Vagina (tissue), 2 donors: ENCODE results near the gene IDE. TPM values are rescaled to one million over a fixed set of nuclear protein-coding genes. Genes with fewer than 3 reads are reported as not detected.
"Not testable (repeated sequence)": the region's sequence is repeated elsewhere in the genome, so short reads cannot be mapped to it uniquely, and the experiment has no call there.

Experiments
- DNase-seq, 2 donors: peaks; one replicate each; pipeline ENCODE4 v3.0.0-alpha.2; 2017; ENCODE audit errors: extremely low spot score in 2 of 2
- H3K27ac ChIP-seq: fragments of 200-600 bp; sonication (generic); one replicate; pipeline ENCODE4 v1.5.1; 2019
- H3K27me3 ChIP-seq: fragments of 200-600 bp; sonication (generic); one replicate; pipeline ENCODE4 v1.5.1; 2019
- H3K36me3 ChIP-seq, 2 donors: fragments of 200-600 bp; sonication (generic); one replicate each; pipeline ENCODE4 v1.5.1; 2017 to 2019
- H3K4me1 ChIP-seq: fragments of 200-600 bp; sonication (generic); one replicate; pipeline ENCODE4 v1.5.1; 2019
- H3K4me3 ChIP-seq, 2 donors: fragments of 200-600 bp; sonication (generic); 1 replicate in 1 of 2; 2 replicates in 1 of 2; pipeline ENCODE4 v1.5.1; 2016 to 2019
- H3K9me3 ChIP-seq: fragments of 200-600 bp; sonication (generic); one replicate; pipeline ENCODE4 v1.5.1; 2019
- POLR2A ChIP-seq, 2 donors: fragments of 450-650 bp; IDR thresholded peaks; one replicate each; pipeline ENCODE4 v1.6.1; 2017; ENCODE audit warnings: antibody characterized with exemption in 2 of 2, mild to moderate bottlenecking in 2 of 2, moderate library complexity in 2 of 2
- POLR2AphosphoS5 ChIP-seq, 2 donors: sonication (generic); formaldehyde crosslinking; IDR thresholded peaks; one replicate each; pipeline ENCODE4 v1.9.0; 2017; ENCODE audit warnings: antibody characterized with exemption in 2 of 2, mild to moderate bottlenecking in 2 of 2, low read depth in 1 of 2; ENCODE audit not compliant: insufficient read depth in 1 of 2
- intact Hi-C: fragments of 100-400 bp; cut with DNase I; formaldehyde crosslinking; loops from one replicate; pipeline ENCODE4 v1.15.1; 2023
- total RNA-seq: library from RNA; depleted of rRNA; stranded (reverse); fragments of >200 nt; gene quantifications from one replicate; pipeline ENCODE4 v1.2.3, GENCODE V29; 2016
- TF ChIP-seq, protein P1 (sequence below), 3 experiments: fragments of 450-650 bp in 2 of 3; fragments of 200-600 bp in 1 of 3; sonication (generic) in 1 of 3; IDR thresholded peaks; one replicate each; pipeline ENCODE4 v1.5.1; 2017 to 2019; ENCODE audit warnings: antibody characterized with exemption in 3 of 3, mild to moderate bottlenecking in 2 of 3, moderate library complexity in 2 of 3

IDE gene
- total RNA-seq, 1 donor from 2014 or later = 22.3 TPM

DNA sequence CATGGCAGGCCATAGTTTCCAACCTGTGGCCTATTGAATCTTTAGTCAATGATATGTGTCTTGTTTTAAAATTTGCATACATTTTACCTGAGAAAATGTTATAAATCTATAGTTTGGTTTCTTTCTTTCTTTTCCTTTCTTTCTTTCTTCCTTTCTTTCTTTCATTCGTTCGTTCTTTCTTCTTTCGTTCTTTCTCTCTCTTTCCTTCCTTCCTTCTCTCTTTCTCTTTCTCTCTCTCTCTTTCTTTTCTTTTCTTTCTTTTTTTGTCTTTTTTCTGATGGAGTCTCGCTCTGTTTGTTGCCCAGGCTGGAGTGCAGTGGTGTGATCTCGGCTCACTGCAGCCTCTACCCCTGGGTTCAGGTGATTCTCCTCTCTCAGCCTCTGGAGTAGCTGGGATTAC lies 133.3 kb downstream of the IDE start:
- Histone ChIP-seq H3K27me3 (no peaks in the 10 kb centered on the region), H3K4me1 (no peaks in the 10 kb centered on the region), H3K4me3 (no peak overlapping the region), H3K27ac (no peak overlapping the region), H3K36me3 (no peaks in the 10 kb centered on the region), H3K9me3 (no peaks in the 10 kb centered on the region)
- TF ChIP-seq POLR2A (IDR thresholded peaks at IDR 0.05) (no peak), POLR2AphosphoS5 (IDR thresholded peaks at IDR 0.05; ENCODE audit: insufficient read depth in 1 of 2, low read depth in 1 of 2) (no peak)
- TF ChIP-seq, protein P1, sequence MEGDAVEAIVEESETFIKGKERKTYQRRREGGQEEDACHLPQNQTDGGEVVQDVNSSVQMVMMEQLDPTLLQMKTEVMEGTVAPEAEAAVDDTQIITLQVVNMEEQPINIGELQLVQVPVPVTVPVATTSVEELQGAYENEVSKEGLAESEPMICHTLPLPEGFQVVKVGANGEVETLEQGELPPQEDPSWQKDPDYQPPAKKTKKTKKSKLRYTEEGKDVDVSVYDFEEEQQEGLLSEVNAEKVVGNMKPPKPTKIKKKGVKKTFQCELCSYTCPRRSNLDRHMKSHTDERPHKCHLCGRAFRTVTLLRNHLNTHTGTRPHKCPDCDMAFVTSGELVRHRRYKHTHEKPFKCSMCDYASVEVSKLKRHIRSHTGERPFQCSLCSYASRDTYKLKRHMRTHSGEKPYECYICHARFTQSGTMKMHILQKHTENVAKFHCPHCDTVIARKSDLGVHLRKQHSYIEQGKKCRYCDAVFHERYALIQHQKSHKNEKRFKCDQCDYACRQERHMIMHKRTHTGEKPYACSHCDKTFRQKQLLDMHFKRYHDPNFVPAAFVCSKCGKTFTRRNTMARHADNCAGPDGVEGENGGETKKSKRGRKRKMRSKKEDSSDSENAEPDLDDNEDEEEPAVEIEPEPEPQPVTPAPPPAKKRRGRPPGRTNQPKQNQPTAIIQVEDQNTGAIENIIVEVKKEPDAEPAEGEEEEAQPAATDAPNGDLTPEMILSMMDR (IDR thresholded peaks at IDR 0.05) = no peak
- DNase-seq = no peak
- intact Hi-C loops = no loop called here

DNA sequence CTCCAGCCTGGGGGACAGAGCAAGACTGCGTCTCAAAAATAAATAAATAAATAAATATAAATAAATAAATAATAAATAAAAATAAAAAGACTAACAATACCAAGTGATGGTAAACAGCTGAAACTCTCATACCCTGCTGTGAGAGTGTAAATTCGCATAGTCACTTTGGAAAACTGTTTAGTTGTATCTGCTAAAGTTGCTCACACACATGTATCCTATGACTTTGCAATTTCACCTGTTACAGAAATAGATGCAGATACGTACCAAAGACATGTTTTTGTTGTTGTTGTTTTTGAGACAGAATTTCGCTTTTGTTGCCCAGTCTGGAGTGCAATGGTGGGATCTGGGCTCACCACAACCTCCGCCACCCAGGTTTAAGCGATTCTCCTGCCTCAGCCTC lies 135.7 kb downstream of the IDE start:
- no peak overlapping the region for H3K4me3 ChIP-seq
- H3K9me3 ChIP-seq = no peaks in the 10 kb centered on the region
- H3K36me3 ChIP-seq = no peaks in the 10 kb centered on the region
- TF ChIP-seq POLR2AphosphoS5 (IDR thresholded peaks at IDR 0.05; ENCODE audit: insufficient read depth in 1 of 2, low read depth in 1 of 2) (no peak), POLR2A (IDR thresholded peaks at IDR 0.05) (no peak)
- TF ChIP-seq, protein P1 (IDR thresholded peaks at IDR 0.05) = no peak
- no peaks in the 10 kb centered on the region for H3K27me3 ChIP-seq
- DNase-seq = no peak
- H3K4me1 ChIP-seq = no peaks in the 10 kb centered on the region
- H3K27ac ChIP-seq = no peak overlapping the region
- intact Hi-C loops = no loop called here

DNA sequence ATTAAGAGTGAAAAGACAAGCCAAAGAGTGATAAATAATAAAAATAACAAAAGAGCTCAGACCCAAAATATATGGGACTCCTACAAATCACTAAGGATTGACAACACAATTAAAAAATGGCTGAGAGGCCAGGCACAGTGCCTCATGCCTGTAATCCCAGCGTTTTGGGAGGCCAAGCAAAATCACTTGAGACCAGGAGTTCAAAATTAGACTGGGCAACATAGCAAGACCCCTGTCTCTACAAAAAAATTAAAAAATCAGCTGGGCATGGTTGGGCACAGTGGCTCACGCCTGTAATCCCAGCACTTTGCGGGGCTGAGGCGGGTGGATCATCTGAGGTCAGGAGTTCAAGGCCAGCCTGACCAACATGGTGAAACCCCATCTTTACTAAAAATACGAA lies 137.3 kb downstream of the IDE start:
- intact Hi-C loops = no loop called here
- DNase-seq = no peak
- H3K9me3 ChIP-seq = no peaks in the 10 kb centered on the region
- TF ChIP-seq, protein P1 (IDR thresholded peaks at IDR 0.05) = no peak
- TF ChIP-seq POLR2A (IDR thresholded peaks at IDR 0.05) (no peak), POLR2AphosphoS5 (IDR thresholded peaks at IDR 0.05; ENCODE audit: insufficient read depth in 1 of 2, low read depth in 1 of 2) (no peak)
- no peaks in the 10 kb centered on the region for H3K4me1 ChIP-seq
- H3K36me3 ChIP-seq = no peaks in the 10 kb centered on the region
- no peak overlapping the region for H3K4me3 ChIP-seq
- no peak overlapping the region for H3K27ac ChIP-seq
- H3K27me3 ChIP-seq = no peaks in the 10 kb centered on the region

DNA sequence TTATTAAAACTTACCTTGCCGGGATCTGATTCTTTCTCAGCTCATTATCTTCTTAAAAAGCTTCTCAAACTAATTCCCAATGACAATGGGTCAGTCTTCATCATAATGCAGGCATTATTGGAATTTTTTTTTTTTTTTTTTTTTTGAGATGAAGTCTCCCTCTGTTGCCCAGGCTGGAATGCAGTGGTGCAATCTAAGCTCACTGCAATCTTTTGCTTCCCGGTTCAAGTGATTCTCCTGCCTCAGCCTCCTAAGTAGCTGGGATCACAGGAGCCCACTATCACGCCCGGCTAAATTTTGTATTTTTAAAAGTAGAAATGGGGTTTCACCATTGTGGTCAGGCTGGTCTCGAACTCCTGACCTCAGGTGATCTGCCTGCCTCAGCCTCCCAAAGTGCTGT lies 137.8 kb downstream of the IDE start:
- H3K9me3 ChIP-seq, DNase-seq: not testable (repeated sequence)

DNA sequence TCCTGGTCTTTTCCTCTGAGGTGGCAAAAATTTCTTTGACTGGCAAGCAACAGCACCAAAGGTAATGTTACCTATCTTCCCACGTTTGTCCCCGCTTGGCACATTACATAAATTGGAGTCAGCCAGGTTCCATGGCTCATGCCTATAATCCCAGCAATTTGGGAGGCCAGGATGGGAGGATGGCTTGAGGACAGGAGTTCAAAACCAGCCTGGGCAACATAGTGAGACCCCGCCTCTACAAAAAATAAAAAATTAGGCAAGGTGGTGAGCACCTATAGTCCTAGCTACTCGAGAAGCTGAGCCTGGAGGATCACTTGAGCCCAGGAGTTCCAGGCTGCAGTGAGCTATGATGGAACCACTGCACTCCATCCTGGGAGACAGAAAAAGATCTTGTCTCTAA lies 139.5 kb downstream of the IDE start:
- TF ChIP-seq POLR2A (IDR thresholded peaks at IDR 0.05) (no peak), POLR2AphosphoS5 (IDR thresholded peaks at IDR 0.05; ENCODE audit: insufficient read depth in 1 of 2, low read depth in 1 of 2) (no peak)
- TF ChIP-seq, protein P1 (IDR thresholded peaks at IDR 0.05) = no peak
- Histone ChIP-seq H3K4me3 (no peak overlapping the region), H3K27me3 (no peaks in the 10 kb centered on the region), H3K36me3 (no peaks in the 10 kb centered on the region), H3K27ac (no peak overlapping the region), H3K9me3 (no peaks in the 10 kb centered on the region), H3K4me1 (no peaks in the 10 kb centered on the region)
- no peak for DNase-seq
- intact Hi-C loops = loop anchor here (5.0 kb wide), 1 partner anchor 347 kb away; no protein-coding TSS in a partner anchor

More for the DNA sequence above, 137.8 kb downstream of the IDE start:
- H3K4me1 ChIP-seq, intact Hi-C loops, H3K4me3 ChIP-seq, H3K27ac ChIP-seq, H3K27me3 ChIP-seq, H3K36me3 ChIP-seq: not testable (repeated sequence)

DNA sequence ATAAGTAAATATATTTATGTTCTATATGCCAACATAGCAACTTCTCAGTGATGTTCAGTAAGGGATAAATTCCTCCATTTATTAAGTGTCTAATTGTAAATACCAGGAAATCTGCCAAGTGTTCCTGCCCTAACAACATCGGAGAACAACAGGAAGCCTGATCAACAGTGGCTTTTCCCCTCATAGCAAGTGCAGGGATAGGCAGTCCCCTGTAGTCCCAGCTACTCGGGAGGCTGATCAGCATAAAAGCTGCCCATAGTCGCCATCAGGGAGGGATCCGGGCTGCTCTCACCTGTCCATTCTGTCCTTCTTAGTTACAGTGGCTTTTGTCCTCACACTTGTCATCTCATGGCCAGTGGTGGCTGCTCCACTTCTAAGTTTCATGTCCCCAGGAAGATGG lies 141.3 kb downstream of the IDE start:
- Histone ChIP-seq H3K36me3 (no peaks in the 10 kb centered on the region), H3K4me1 (no peaks in the 10 kb centered on the region), H3K4me3 (no peak overlapping the region), H3K27me3 (no peaks in the 10 kb centered on the region), H3K27ac (no peak overlapping the region), H3K9me3 (no peaks in the 10 kb centered on the region)
- no peak for DNase-seq
- intact Hi-C loops = loop anchor here (5.0 kb wide), 1 partner anchor 345 kb away; no protein-coding TSS in a partner anchor
- TF ChIP-seq POLR2AphosphoS5 (IDR thresholded peaks at IDR 0.05; ENCODE audit: insufficient read depth in 1 of 2, low read depth in 1 of 2) = no peak
- TF ChIP-seq, protein P1 (IDR thresholded peaks at IDR 0.05) = no peak
- no peak for TF ChIP-seq POLR2A (IDR thresholded peaks at IDR 0.05)
